HCT116 (cell line): ENCODE data around the gene NR1D2. TPM values are rescaled to one million over a fixed set of nuclear protein-coding genes. Genes with fewer than 3 reads are reported as not detected.

Experiments
- ATAC-seq: fragments of 200-7000 bp; cut with Tn5 transposase; 2 replicates; pipeline ENCODE4 v1.9.1; 2020; ENCODE audit warnings: mild to moderate bottlenecking, moderate library complexity
- BruUV-seq: library from RNA; stranded (reverse); fragments of 400-500 nt; replicated peaks from 2 replicates; lab custom pipeline; 2021; lab: Mats Ljungman, UMichigan
- CTCF ChIA-PET: fragments of 300-600 bp; sonication (Branson Sonifier 250); formaldehyde crosslinking; loops from one replicate; lab custom pipeline; 2021; ENCODE audit warnings: antibody characterized with exemption; lab: Charles Lee
- POLR2A ChIA-PET: fragments of 300-600, 350-600 bp; sonication (Branson Sonifier 250); formaldehyde crosslinking; loops from one replicate; lab custom pipeline; 2021; ENCODE audit warnings: antibody characterized with exemption; lab: Charles Lee
- RAD21 ChIA-PET, 2 experiments: fragments of 300-600 bp; sonication (Branson Sonifier 250); formaldehyde crosslinking; loops; one replicate each; lab custom pipeline; 2023; ENCODE audit warnings: low total read pairs in 2 of 2; ENCODE audit not compliant: uncharacterized antibody in 2 of 2, unreplicated experiment in 2 of 2, low non-redundant PET in 1 of 2; lab: Charles Lee
- DNase-seq: peaks from one replicate; pipeline ENCODE4 v3.0.0-alpha.2; 2010; ENCODE audit warnings: low read depth, low spot score
- H2AFZ ChIP-seq: fragments of 200-600 bp; shearing (Covaris generic), sonication (generic); 2 replicates; pipeline ENCODE4 v1.6.1; 2017; ENCODE audit warnings: low read depth, mixed run types, mixed read lengths, antibody characterized with exemption, low read length; ENCODE audit not compliant: poor library complexity, severe bottlenecking
- H3K27ac ChIP-seq: 2 replicates; pipeline ENCODE4 v1.5.1; 2012; ENCODE audit warnings: low read depth, low read length
- H3K27me3 ChIP-seq: fragments of 200-600 bp; sonication (generic); 2 replicates; pipeline ENCODE4 v1.6.1; 2016; ENCODE audit warnings: mixed run types, low read length, mixed read lengths; ENCODE audit not compliant: insufficient read depth
- H3K36me3 ChIP-seq, 2 experiments: fragments of 200-500 bp in 1 of 2; fragments of 200-600 bp in 1 of 2; sonication (Bioruptor generic) in 1 of 2; sonication (generic) in 1 of 2; 2 replicates each; pipeline versions ENCODE4 v1.5.1 to v1.6.1; 2014 to 2016; ENCODE audit warnings: low read length in 2 of 2, inconsistent platforms in 1 of 2, mixed read lengths in 1 of 2, mixed run types in 1 of 2; ENCODE audit not compliant: insufficient read depth in 2 of 2, control insufficient read depth in 1 of 2
- H3K4me1 ChIP-seq, 2 experiments: fragments of 200-600 bp in 1 of 2; sonication (generic) in 1 of 2; 2 replicates each; pipeline versions ENCODE4 v1.5.1 to v1.6.1; 2012 to 2017; ENCODE audit warnings: low read length in 2 of 2, inconsistent platforms in 1 of 2, mild to moderate bottlenecking in 1 of 2, mixed read lengths in 1 of 2, mixed run types in 1 of 2, moderate library complexity in 1 of 2; ENCODE audit not compliant: insufficient read depth in 2 of 2, control insufficient read depth in 1 of 2
- H3K4me2 ChIP-seq: fragments of 200-600 bp; sonication (generic); 2 replicates; pipeline ENCODE4 v1.6.1; 2017; ENCODE audit warnings: mixed run types, low read length, mixed read lengths
- H3K4me3 ChIP-seq, 2 experiments: fragments of 200-600 bp in 1 of 2; sonication (generic) in 1 of 2; replicated peaks in 1 of 2; 2 replicates each; pipeline ENCODE4 v1.5.1; 2011 to 2016; ENCODE audit warnings: low read length in 2 of 2, control low read depth in 1 of 2, low read depth in 1 of 2, mild to moderate bottlenecking in 1 of 2, mixed read lengths in 1 of 2, mixed run types in 1 of 2
- H3K79me2 ChIP-seq: fragments of 200-600 bp; sonication (generic); 2 replicates; pipeline ENCODE4 v1.6.1; 2017; ENCODE audit warnings: mild to moderate bottlenecking, mixed run types, low read length, moderate library complexity, mixed read lengths; ENCODE audit not compliant: insufficient read depth
- H3K9ac ChIP-seq: fragments of 200-600 bp; sonication (generic); 2 replicates; pipeline ENCODE4 v1.6.1; 2016; ENCODE audit warnings: low read length, mixed read lengths
- H3K9me2 ChIP-seq: fragments of 200-600 bp; sonication (generic), shearing (Covaris generic); 2 replicates; pipeline ENCODE4 v1.6.1; 2017; ENCODE audit warnings: mixed run types, mild to moderate bottlenecking, moderate library complexity; ENCODE audit not compliant: insufficient read depth
- H3K9me3 ChIP-seq, 2 experiments: fragments of 200-500 bp in 1 of 2; fragments of 200-600 bp in 1 of 2; sonication (Bioruptor generic) in 1 of 2; sonication (generic) in 1 of 2; 2 replicates each; pipeline ENCODE4 v1.6.1; 2014 to 2017; ENCODE audit warnings: low read length in 2 of 2, mixed read lengths in 2 of 2, inconsistent platforms in 1 of 2, low read depth in 1 of 2, mild to moderate bottlenecking in 1 of 2, mixed run types in 1 of 2, moderate library complexity in 1 of 2; ENCODE audit not compliant: control insufficient read depth in 1 of 2, insufficient read depth in 1 of 2
- H4K20me1 ChIP-seq: fragments of 200-600 bp; sonication (generic), shearing (Covaris generic); 2 replicates; pipeline ENCODE4 v1.6.1; 2017; ENCODE audit warnings: mixed run types, mild to moderate bottlenecking, moderate library complexity; ENCODE audit not compliant: insufficient read depth
- CEBPB ChIP-seq: IDR thresholded peaks from 2 replicates; pipeline ENCODE4 v1.6.1; 2012; ENCODE audit warnings: low read depth
- EGR1 ChIP-seq: IDR thresholded peaks from 2 replicates; pipeline ENCODE4 v1.6.1; 2012; ENCODE audit warnings: low read depth
- ELF1 ChIP-seq: IDR thresholded peaks from 2 replicates; pipeline ENCODE4 v1.6.1; 2012; ENCODE audit warnings: low read depth, borderline replicate concordance
- RAD21 ChIP-seq: IDR thresholded peaks from 2 replicates; pipeline ENCODE4 v1.6.1; 2012; ENCODE audit warnings: low read depth, mild to moderate bottlenecking
- ZBTB33 ChIP-seq: IDR thresholded peaks from 2 replicates; pipeline ENCODE4 v1.6.1; 2011; ENCODE audit warnings: mild to moderate bottlenecking, low read length, moderate library complexity; ENCODE audit not compliant: insufficient replicate concordance; ENCODE audit errors: extremely low read depth
- ZNF274 ChIP-seq: fragments of 200-500 bp; sonication (Bioruptor generic); IDR thresholded peaks from 2 replicates; pipeline ENCODE4 v1.6.1; 2014; ENCODE audit warnings: mild to moderate bottlenecking, low read depth, low read length, inconsistent platforms
- intact Hi-C: fragments of 100-400 bp; cut with micrococcal nuclease; formaldehyde crosslinking; loops from 2 replicates; pipeline ENCODE4 v1.10.0; 2022
- total RNA-seq: library from RNA; stranded (reverse); gene quantifications from one replicate; pipeline ENCODE4 v1.2.1, GENCODE V29; 2021; ENCODE audit not compliant: unreplicated experiment
- TF ChIP-seq, protein P1 (sequence below): IDR thresholded peaks from 2 replicates; pipeline ENCODE4 v1.6.1; 2012; ENCODE audit warnings: low read depth

The NR1D2 gene
- total RNA-seq, 1 experiment from 2014 or later: 60.9 TPM

GRCh38 chr3:24019585-24019984, 74.5 kb downstream of the NR1D2 start:
- Histone ChIP-seq H3K4me2 (no peak overlapping the region), H4K20me1 (no peaks in the 10 kb centered on the region), H3K79me2 (no peaks in the 10 kb centered on the region), H3K27me3 (no peaks in the 10 kb centered on the region), H3K36me3 (no peaks in the 10 kb centered on the region), H3K4me3 (no peak overlapping the region), H3K9ac (no peak overlapping the region), H3K27ac (no peak overlapping the region), H3K4me1 (no peaks in the 10 kb centered on the region), H2AFZ (no peak overlapping the region), H3K9me3 (no peaks in the 10 kb centered on the region), H3K9me2 (no peaks in the 10 kb centered on the region)
- BruUV-seq: no TSS peak
- ATAC-seq (peak; percentile 49; the same call in 1 of the 2 replicates), DNase-seq (no peak)
- no peak for TF ChIP-seq ZBTB33
- TF ChIP-seq, protein P1, sequence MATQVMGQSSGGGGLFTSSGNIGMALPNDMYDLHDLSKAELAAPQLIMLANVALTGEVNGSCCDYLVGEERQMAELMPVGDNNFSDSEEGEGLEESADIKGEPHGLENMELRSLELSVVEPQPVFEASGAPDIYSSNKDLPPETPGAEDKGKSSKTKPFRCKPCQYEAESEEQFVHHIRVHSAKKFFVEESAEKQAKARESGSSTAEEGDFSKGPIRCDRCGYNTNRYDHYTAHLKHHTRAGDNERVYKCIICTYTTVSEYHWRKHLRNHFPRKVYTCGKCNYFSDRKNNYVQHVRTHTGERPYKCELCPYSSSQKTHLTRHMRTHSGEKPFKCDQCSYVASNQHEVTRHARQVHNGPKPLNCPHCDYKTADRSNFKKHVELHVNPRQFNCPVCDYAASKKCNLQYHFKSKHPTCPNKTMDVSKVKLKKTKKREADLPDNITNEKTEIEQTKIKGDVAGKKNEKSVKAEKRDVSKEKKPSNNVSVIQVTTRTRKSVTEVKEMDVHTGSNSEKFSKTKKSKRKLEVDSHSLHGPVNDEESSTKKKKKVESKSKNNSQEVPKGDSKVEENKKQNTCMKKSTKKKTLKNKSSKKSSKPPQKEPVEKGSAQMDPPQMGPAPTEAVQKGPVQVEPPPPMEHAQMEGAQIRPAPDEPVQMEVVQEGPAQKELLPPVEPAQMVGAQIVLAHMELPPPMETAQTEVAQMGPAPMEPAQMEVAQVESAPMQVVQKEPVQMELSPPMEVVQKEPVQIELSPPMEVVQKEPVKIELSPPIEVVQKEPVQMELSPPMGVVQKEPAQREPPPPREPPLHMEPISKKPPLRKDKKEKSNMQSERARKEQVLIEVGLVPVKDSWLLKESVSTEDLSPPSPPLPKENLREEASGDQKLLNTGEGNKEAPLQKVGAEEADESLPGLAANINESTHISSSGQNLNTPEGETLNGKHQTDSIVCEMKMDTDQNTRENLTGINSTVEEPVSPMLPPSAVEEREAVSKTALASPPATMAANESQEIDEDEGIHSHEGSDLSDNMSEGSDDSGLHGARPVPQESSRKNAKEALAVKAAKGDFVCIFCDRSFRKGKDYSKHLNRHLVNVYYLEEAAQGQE: no peak
- TF ChIP-seq ELF1: no peak
- TF ChIP-seq ZNF274: no peak
- TF ChIP-seq RAD21: no peak
- no peak for TF ChIP-seq CEBPB
- no peak for TF ChIP-seq EGR1
- ChIA-PET POLR2A (no interaction called here), RAD21 (interaction anchor here in 1 of 2 experiments (0.6 kb wide), 1 partner anchor 185 kb away, joined by 3 read pairs; no protein-coding TSS in a partner anchor), CTCF (no interaction called here)
- intact Hi-C loops: no loop called here
